Spleen (tissue), 11 donors: ENCODE measurements around the gene WDR18. TPM values are rescaled to one million over a fixed set of nuclear protein-coding genes. Genes with fewer than 3 reads are reported as not detected.
A peak's percentile ranks its signal among the peaks of the same experiment; 100 is the strongest.

Experiments
- DNase-seq: peaks from one replicate; pipeline ENCODE4 v3.0.0-alpha.2; 2020
- H3K27ac ChIP-seq, 8 donors: fragments of 200-600 bp; sonication (generic) in 7 of 8; 1 replicate in 4 of 8; 2 replicates in 4 of 8; pipeline versions ENCODE4 v1.5.0 to v1.8.0; 2016 to 2021; ENCODE audit warnings: inconsistent platforms in 4 of 8, mild to moderate bottlenecking in 4 of 8, moderate library complexity in 1 of 8
- H3K27me3 ChIP-seq, 7 donors: fragments of 200-600 bp; sonication (generic) in 6 of 7; replicated peaks in 1 of 7; 1 replicate in 4 of 7; 2 replicates in 3 of 7; pipeline versions ENCODE4 v1.5.0 to v1.8.0; 2016 to 2021; ENCODE audit warnings: inconsistent platforms in 3 of 7, mild to moderate bottlenecking in 1 of 7
- H3K36me3 ChIP-seq, 6 donors: fragments of 200-600 bp; sonication (generic) in 5 of 6; 1 replicate in 4 of 6; 2 replicates in 2 of 6; pipeline versions ENCODE4 v1.5.0 to v1.8.0; 2016 to 2021; ENCODE audit warnings: inconsistent platforms in 2 of 6
- H3K4me1 ChIP-seq, 6 donors: fragments of 200-600 bp; sonication (generic) in 5 of 6; 1 replicate in 3 of 6; 2 replicates in 3 of 6; pipeline versions ENCODE4 v1.5.0 to v1.8.0; 2016 to 2021; ENCODE audit warnings: inconsistent platforms in 3 of 6
- H3K4me3 ChIP-seq, 8 donors: fragments of 200-600 bp; sonication (generic) in 7 of 8; 1 replicate in 4 of 8; 2 replicates in 4 of 8; pipeline versions ENCODE4 v1.5.0 to v1.8.0; 2016 to 2021; ENCODE audit warnings: inconsistent platforms in 4 of 8, mild to moderate bottlenecking in 4 of 8, moderate library complexity in 2 of 8
- H3K9me3 ChIP-seq, 8 donors: fragments of 200-600 bp; sonication (generic) in 7 of 8; 1 replicate in 4 of 8; 2 replicates in 4 of 8; pipeline versions ENCODE4 v1.5.0 to v1.8.0; 2016 to 2021; ENCODE audit warnings: inconsistent platforms in 4 of 8
- CTCF ChIP-seq, 11 experiments: fragments of 200-600 bp in 7 of 11; fragments of 450-650 bp in 4 of 11; sonication (generic) in 4 of 11; IDR thresholded peaks in 8 of 11; conservative IDR thresholded peaks in 3 of 11; 1 replicate in 7 of 11; 2 replicates in 4 of 11; pipeline versions ENCODE4 v1.4.0 to v1.8.0; 2016 to 2021; ENCODE audit warnings: antibody characterized with exemption in 11 of 11, inconsistent platforms in 4 of 11, mild to moderate bottlenecking in 1 of 11
- POLR2A ChIP-seq, 3 donors: fragments of 450-650 bp; IDR thresholded peaks; one replicate each; pipeline ENCODE4 v1.5.1; 2017; ENCODE audit warnings: antibody characterized with exemption in 3 of 3, mild to moderate bottlenecking in 1 of 3
- POLR2AphosphoS5 ChIP-seq, 3 donors: sonication (generic); formaldehyde crosslinking; IDR thresholded peaks; one replicate each; pipeline ENCODE4 v1.5.1; 2017; ENCODE audit warnings: antibody characterized with exemption in 3 of 3
- WGBS, 5 donors: extraction: QIAGEN DNeasy Blood & Tissue Kit in 3 of 5; methylation state at CpG; one replicate each; pipeline versions ENCODE4 v1.1.5 to v1.1.7; 2013 to 2018; 5-methylcytosine and 5-hydroxymethylcytosine counted together
- intact Hi-C: fragments of 100-400 bp; cut with DNase I; formaldehyde crosslinking; loops from one replicate; pipeline ENCODE4 v1.15.0; 2023; ENCODE audit warnings: low total_unique reads
- polyA plus RNA-seq, 3 donors: library from polyadenylated mRNA; stranded (reverse); fragments of 200-250 nt; gene quantifications; one replicate each; pipeline ENCODE4 v1.2.1, GENCODE V29; 2013
- total RNA-seq, 7 donors: library from RNA; depleted of rRNA in 3 of 7; stranded (reverse); fragments of >200 nt in 3 of 7; fragmentation: NEBNext Ultra II Directional in 4 of 7; extraction: Animal tissue kit (Norgen Biotek cat#: 25700) in 4 of 7; gene quantifications; one replicate each; pipeline versions ENCODE4 v1.1.0 to v1.2.1, GENCODE V29; 2016 to 2021
- donor health status: healthy with polysubstance abuse.
- donor health status: DM: no; HTN: no; CAD: no; lungs with moderate emphysema.
- donor health status: DM: no; HTN: no; CAD: no.
- donor health status: Bipolar disorder and iron deficiency.
- donor health status: healthy.
- donor health status: DM: no; HTN: no; CAD: no.
- donor health status: DM: yes; HTN: yes; CAD: no.

Gene WDR18
- total and polyA plus RNA-seq, 10 donors: 17.8 to 96.0 (median 37.5) TPM

DNA sequence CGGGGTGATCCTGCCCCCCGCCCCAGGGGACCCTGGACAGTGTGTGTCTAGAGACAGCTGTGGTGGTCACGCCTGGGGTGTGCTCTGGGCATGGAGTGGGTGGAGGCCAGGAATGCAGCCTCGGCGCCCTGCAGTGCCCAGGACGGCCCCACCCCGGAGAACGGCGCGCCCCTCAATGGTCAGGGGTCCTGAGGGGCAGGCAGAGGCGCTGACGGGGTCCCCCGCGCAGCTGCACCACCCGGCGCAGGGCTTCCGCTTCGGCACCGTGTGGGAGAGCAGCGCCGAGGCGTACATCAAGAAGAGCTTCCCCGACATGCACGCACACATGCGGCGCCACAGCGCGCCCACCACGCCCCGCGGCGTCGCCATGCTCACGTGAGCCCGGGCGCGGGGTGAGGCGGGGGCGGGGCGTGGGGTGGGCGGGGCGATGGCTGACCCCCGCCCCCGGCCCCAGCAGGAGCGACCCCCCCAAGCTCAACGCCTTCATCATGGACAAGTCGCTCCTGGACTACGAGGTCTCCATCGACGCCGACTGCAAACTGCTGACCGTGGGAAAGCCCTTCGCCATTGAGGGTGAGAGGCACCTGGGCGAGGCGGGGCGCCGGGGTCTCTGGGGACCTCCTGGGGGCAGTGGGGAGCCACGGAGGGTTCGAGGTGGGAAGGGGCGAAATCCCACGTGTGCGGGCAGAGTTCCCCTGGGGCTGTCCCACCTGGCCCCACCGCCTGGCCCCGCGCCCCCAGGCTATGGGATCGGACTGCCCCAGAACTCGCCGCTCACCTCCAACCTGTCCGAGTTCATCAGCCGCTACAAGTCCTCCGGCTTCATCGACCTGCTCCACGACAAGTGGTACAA is 23.5 kb downstream of the WDR18 start:
- Histone ChIP-seq H3K27me3 (peaks cover 0 to 22% (median under 1%) of the 10 kb centered on the region in 7 donors), H3K9me3 (no peaks in the 10 kb centered on the region), H3K4me3 (no peak overlapping the region), H3K36me3 (peaks cover 3 to 58% (median 44%) of the 10 kb centered on the region in 6 donors), H3K4me1 (peaks cover 0 to 22% (median 2%) of the 10 kb centered on the region in 6 donors), H3K27ac (no peak overlapping the region)
- TF ChIP-seq POLR2A (IDR thresholded peaks at IDR 0.05) (no peak), POLR2AphosphoS5 (IDR thresholded peaks at IDR 0.05) (peak in 1 of 3 donors; percentile 49), CTCF (IDR thresholded peaks at IDR 0.05 in 8 of 11, conservative IDR thresholded peaks at IDR 0.05 in 3 of 11) (no peak)
- WGBS, 5 donors: 90 to 94% (median 93%) methylated on average over 13 to 73 of the region's 73 CpGs
- intact Hi-C loops: no loop called here
- no peak for DNase-seq

GRCh38 chr19:1008268-1009040 is 24.3 kb downstream of the WDR18 start:
- TF ChIP-seq CTCF (IDR thresholded peaks at IDR 0.05 in 8 of 11, conservative IDR thresholded peaks at IDR 0.05 in 3 of 11) (no peak), POLR2AphosphoS5 (IDR thresholded peaks at IDR 0.05) (peak in 1 of 3 donors; percentile 53)
- peaks cover 0 to 30% (median 6%) of the 10 kb centered on the region in 6 donors for H3K4me1 ChIP-seq
- intact Hi-C loops: no loop called here
- DNase-seq: no peak
- H3K4me3 ChIP-seq: peak overlapping the region in 1 of 8 donors; percentile 1
- peak overlapping the region in 6 of 8 donors; percentile 53 to 78 (median 65) for H3K27ac ChIP-seq
- WGBS, 5 donors: 91 to 93% (median 92%) methylated on average over 21 to 45 of the region's 45 CpGs
- peaks cover 0 to 13% (median 0%) of the 10 kb centered on the region in 7 donors for H3K27me3 ChIP-seq
- no peaks in the 10 kb centered on the region for H3K9me3 ChIP-seq
- peaks cover 3 to 66% (median 51%) of the 10 kb centered on the region in 6 donors for H3K36me3 ChIP-seq

DNA sequence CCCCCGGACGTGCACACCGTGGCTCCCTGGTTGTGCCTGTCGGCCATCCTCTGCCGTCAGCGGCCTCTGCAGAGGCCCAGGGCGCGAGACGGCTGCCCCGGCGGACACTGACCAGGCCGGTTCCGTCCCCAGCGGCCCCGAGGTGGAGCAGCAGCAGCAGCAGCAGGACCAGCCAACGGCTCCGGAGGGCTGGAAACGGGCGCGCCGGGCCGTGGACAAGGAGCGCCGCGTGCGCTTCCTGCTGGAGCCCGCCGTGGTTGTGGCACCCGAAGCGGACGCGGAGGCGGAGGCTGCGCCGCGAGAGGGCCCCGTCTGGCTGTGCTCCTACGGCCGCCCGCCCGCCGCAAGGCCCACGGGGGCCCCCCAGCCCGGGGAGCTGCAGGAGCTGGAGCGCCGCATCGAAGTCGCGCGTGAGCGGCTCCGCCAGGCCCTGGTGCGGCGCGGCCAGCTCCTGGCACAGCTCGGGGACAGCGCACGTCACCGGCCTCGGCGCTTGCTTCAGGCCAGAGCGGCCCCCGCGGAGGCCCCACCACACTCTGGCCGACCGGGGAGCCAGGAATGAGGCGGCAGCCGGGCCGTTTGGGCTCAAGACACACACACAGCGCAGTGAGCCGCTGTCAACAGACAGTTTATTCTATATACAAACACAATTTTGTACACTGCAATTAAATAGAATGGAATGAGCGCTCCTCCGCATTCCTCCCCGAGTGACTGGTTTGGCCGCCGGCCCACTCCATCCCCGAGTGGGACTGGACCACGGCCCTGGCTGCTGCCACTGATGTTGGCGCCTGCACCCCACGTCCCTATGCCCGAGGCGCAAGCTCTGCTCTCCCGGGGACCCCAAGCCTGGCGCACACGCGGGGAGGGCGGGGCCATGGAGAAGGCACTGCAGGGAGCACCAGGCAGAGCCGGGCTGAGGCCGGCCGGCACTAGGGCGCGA is 25.2 kb downstream of the WDR18 start:
- intact Hi-C loops: no loop called here
- no peaks in the 10 kb centered on the region for H3K9me3 ChIP-seq
- WGBS, 5 donors: 76 to 96% (median 84%) methylated on average over 18 to 92 of the region's 92 CpGs
- peaks cover 3 to 74% (median 59%) of the 10 kb centered on the region in 6 donors for H3K36me3 ChIP-seq
- peak overlapping the region in 1 of 8 donors; percentile 1 for H3K4me3 ChIP-seq
- H3K27ac ChIP-seq: peak overlapping the region in 7 of 8 donors; percentile 46 to 78 (median 63)
- TF ChIP-seq CTCF (IDR thresholded peaks at IDR 0.05 in 8 of 11, conservative IDR thresholded peaks at IDR 0.05 in 3 of 11): no peak
- TF ChIP-seq POLR2AphosphoS5 (IDR thresholded peaks at IDR 0.05): peak; percentile 31 to 71 (median 35)
- TF ChIP-seq POLR2A (IDR thresholded peaks at IDR 0.05): no peak
- H3K4me1 ChIP-seq: peaks cover under 1 to 39% (median 14%) of the 10 kb centered on the region in 6 donors
- H3K27me3 ChIP-seq: peaks cover 0 to 5% (median 0%) of the 10 kb centered on the region in 7 donors
- no peak for DNase-seq
